ENCODE data around the gene JAGN1. TPM values are rescaled to one million over a fixed set of nuclear protein-coding genes. Genes with fewer than 3 reads are reported as not detected.

The JAGN1 gene
- total RNA-seq, 1 donor from 2014 or later = 30.9 TPM

GRCh38 chr3:9911863-9912262, 21.5 kb downstream of the JAGN1 start:
- DNase-seq = no peak
- intact Hi-C loops (cut with micrococcal nuclease) = no loop called here
- H3K27me3 Mint-ChIP-seq = peaks cover 10% of the 10 kb centered on the region
- H3K9me3 Mint-ChIP-seq = no peaks in the 10 kb centered on the region
- H3K4me3 Mint-ChIP-seq = no peak overlapping the region
- ChIA-PET CTCF (no interaction called here), POLR2A (interaction anchor here (1.3 kb wide), 1 partner anchor 21 kb away, joined by 3 read pairs; the partner anchor contains the start of gene CRELD1)
- TF ChIP-seq, protein P1, sequence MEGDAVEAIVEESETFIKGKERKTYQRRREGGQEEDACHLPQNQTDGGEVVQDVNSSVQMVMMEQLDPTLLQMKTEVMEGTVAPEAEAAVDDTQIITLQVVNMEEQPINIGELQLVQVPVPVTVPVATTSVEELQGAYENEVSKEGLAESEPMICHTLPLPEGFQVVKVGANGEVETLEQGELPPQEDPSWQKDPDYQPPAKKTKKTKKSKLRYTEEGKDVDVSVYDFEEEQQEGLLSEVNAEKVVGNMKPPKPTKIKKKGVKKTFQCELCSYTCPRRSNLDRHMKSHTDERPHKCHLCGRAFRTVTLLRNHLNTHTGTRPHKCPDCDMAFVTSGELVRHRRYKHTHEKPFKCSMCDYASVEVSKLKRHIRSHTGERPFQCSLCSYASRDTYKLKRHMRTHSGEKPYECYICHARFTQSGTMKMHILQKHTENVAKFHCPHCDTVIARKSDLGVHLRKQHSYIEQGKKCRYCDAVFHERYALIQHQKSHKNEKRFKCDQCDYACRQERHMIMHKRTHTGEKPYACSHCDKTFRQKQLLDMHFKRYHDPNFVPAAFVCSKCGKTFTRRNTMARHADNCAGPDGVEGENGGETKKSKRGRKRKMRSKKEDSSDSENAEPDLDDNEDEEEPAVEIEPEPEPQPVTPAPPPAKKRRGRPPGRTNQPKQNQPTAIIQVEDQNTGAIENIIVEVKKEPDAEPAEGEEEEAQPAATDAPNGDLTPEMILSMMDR (IDR thresholded peaks at IDR 0.05) = no peak
- no peaks in the 10 kb centered on the region for H3K36me3 Mint-ChIP-seq (ENCODE audit: low read depth)
- no peak overlapping the region for H3K27ac Mint-ChIP-seq
- ATAC-seq (ENCODE audit: low read depth) = no peak
- peaks cover 19% of the 10 kb centered on the region for H3K4me1 Mint-ChIP-seq

GRCh38 chr3:9912294-9912935, 22.0 kb downstream of the JAGN1 start:
- DNase-seq = no peak
- intact Hi-C loops (cut with micrococcal nuclease) = no loop called here
- no peak for ATAC-seq (ENCODE audit: low read depth)
- Mint-ChIP-seq H3K4me3 (no peak overlapping the region), H3K9me3 (no peaks in the 10 kb centered on the region), H3K36me3 (ENCODE audit: low read depth) (no peaks in the 10 kb centered on the region), H3K27ac (no peak overlapping the region), H3K27me3 (peaks cover 10% of the 10 kb centered on the region), H3K4me1 (peaks cover 20% of the 10 kb centered on the region)
- ChIA-PET POLR2A (interaction anchor here (1.3 kb wide), 1 partner anchor 20 kb away, joined by 3 read pairs; the partner anchor contains the start of gene CRELD1), CTCF (no interaction called here)
- TF ChIP-seq, protein P1 (IDR thresholded peaks at IDR 0.05) = no peak

GRCh38 chr3:9913601-9914000, 23.2 kb downstream of the JAGN1 start:
- ATAC-seq (ENCODE audit: low read depth) = no peak

GRCh38 chr3:9914011-9914410, 23.6 kb downstream of the JAGN1 start:
- intact Hi-C loops (cut with micrococcal nuclease) = no loop called here
- Mint-ChIP-seq H3K36me3 (ENCODE audit: low read depth) (no peaks in the 10 kb centered on the region), H3K4me1 (peaks cover 20% of the 10 kb centered on the region), H3K9me3 (no peaks in the 10 kb centered on the region), H3K4me3 (no peak overlapping the region), H3K27me3 (peaks cover 10% of the 10 kb centered on the region), H3K27ac (no peak overlapping the region)
- no peak for ATAC-seq (ENCODE audit: low read depth)
- POLR2A ChIA-PET = interaction anchor here (1.7 kb wide), 1 partner anchor 23 kb away, joined by 7 read pairs; the partner anchor contains the start of gene JAGN1
- DNase-seq = no peak
- CTCF ChIA-PET = no interaction called here
- TF ChIP-seq, protein P1 (IDR thresholded peaks at IDR 0.05) = no peak

More at GRCh38 chr3:9913601-9914000, 23.2 kb downstream of the JAGN1 start:
- no peak for DNase-seq
- Mint-ChIP-seq H3K4me3 (no peak overlapping the region), H3K9me3 (no peaks in the 10 kb centered on the region), H3K4me1 (peaks cover 20% of the 10 kb centered on the region), H3K27ac (no peak overlapping the region), H3K36me3 (ENCODE audit: low read depth) (no peaks in the 10 kb centered on the region), H3K27me3 (peaks cover 10% of the 10 kb centered on the region)
- CTCF ChIA-PET = no interaction called here
- POLR2A ChIA-PET = interaction anchor here (1.7 kb wide), 1 partner anchor 23 kb away, joined by 7 read pairs; the partner anchor contains the start of gene JAGN1
- TF ChIP-seq, protein P1 (IDR thresholded peaks at IDR 0.05) = no peak
- intact Hi-C loops (cut with micrococcal nuclease) = no loop called here

DNA sequence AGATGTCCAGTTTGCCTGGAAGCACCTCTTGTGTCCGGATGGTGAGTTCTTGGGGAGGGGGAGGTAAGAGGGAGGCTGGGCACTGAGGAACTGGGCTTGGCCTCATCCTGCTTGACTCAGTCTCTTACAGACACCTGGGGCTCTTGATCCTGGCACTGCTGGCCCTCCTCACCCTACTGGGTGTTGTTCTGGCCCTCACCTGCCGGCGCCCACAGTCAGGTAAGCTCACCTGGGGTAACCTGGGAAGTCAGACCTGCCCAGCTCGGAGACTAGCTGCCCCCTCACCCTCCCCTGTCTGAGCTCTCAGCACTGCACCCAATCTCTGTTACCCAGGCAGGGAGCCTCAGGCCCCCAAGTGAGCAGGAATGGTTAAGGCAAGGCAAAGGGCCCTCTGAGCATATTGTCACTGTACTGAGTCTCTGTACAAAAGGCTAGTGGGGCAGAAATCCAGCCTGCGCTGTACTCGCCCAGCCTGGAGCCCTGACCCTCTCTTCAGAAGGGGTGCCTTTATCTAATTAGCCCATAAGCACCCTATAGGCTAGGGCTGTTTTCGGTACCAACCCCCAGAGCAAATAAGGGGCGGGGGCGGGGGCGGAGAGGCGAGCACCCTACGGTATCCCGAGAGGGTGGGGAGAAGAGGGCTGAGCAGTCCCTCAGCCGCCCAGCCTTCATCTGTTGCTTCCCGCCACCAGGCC, 24.3 kb downstream of the JAGN1 start:
- CTCF ChIA-PET = no interaction called here
- Mint-ChIP-seq H3K4me1 (peaks cover 17% of the 10 kb centered on the region), H3K4me3 (no peak overlapping the region), H3K27me3 (peaks cover 10% of the 10 kb centered on the region), H3K27ac (no peak overlapping the region), H3K9me3 (no peaks in the 10 kb centered on the region), H3K36me3 (ENCODE audit: low read depth) (no peaks in the 10 kb centered on the region)
- POLR2A ChIA-PET = interaction anchor here (1.7 kb wide), 1 partner anchor 24 kb away, joined by 7 read pairs; the partner anchor contains the start of gene JAGN1
- no peak for DNase-seq
- TF ChIP-seq, protein P1 (IDR thresholded peaks at IDR 0.05) = no peak
- intact Hi-C loops (cut with micrococcal nuclease) = loop anchor here (1.0 kb wide), 1 partner anchor 24 kb away; the partner anchor contains the start of gene JAGN1
- no peak for ATAC-seq (ENCODE audit: low read depth)

Measured in activated B cell treated with CpG ODN at 0.5 μM for 24 hours (primary cell).